MM.1S (cell line): ENCODE measurements around the gene KLK10.

ENCODE experiments used
- EZH2 ChIP-seq: fragments of 300-600 bp; sonication (generic); optimal IDR thresholded peaks from 2 replicates; pipeline ENCODE3; 2017; ENCODE audit warnings: low read depth, mild to moderate bottlenecking, antibody characterized with exemption, low read length, mixed read lengths
- EZH2phosphoT487 ChIP-seq: fragments of 300-600 bp; sonication (generic); IDR thresholded peaks from 2 replicates; pipeline ENCODE4 v1.6.1; 2018; ENCODE audit warnings: antibody characterized with exemption, low read length
- TF ChIP-seq, protein P1 (sequence below): fragments of 300-600 bp; sonication (generic); IDR thresholded peaks from 2 replicates; pipeline ENCODE4 v1.5.1; 2016; ENCODE audit warnings: antibody characterized with exemption, low read length, mixed read lengths

DNA sequence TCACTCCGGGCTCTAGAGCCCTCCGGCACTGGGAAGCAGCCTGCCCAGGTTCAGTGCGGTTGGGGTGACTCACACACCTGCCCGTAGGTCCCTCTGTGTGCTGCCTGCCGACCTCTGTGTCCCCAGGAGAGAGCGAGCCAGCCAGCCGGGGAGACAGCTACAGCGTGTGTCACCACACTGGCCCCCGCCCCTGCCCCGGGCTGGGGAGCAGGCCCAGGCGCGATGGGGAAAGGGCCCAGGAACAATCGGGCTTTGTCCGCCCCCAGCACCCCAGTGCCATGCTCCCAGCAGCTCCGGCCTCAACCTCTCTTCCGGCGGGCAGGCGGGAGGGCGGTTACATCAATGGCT lies 50.1 kb downstream of the KLK10 start, which contains the start of gene KLK6:
- TF ChIP-seq, protein P1, sequence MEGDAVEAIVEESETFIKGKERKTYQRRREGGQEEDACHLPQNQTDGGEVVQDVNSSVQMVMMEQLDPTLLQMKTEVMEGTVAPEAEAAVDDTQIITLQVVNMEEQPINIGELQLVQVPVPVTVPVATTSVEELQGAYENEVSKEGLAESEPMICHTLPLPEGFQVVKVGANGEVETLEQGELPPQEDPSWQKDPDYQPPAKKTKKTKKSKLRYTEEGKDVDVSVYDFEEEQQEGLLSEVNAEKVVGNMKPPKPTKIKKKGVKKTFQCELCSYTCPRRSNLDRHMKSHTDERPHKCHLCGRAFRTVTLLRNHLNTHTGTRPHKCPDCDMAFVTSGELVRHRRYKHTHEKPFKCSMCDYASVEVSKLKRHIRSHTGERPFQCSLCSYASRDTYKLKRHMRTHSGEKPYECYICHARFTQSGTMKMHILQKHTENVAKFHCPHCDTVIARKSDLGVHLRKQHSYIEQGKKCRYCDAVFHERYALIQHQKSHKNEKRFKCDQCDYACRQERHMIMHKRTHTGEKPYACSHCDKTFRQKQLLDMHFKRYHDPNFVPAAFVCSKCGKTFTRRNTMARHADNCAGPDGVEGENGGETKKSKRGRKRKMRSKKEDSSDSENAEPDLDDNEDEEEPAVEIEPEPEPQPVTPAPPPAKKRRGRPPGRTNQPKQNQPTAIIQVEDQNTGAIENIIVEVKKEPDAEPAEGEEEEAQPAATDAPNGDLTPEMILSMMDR, result no peak
- TF ChIP-seq EZH2 (no peak), EZH2phosphoT487 (no peak)
